ENCODE data around the gene TOR2A. TPM values are rescaled to one million over a fixed set of nuclear protein-coding genes. Genes with fewer than 3 reads are reported as not detected.

TOR2A gene
- total RNA-seq, 1 donor from 2014 or later, result 29.1 TPM

GRCh38 chr9:127770905-127771569 lies 35.9 kb upstream of the TOR2A start:
- Mint-ChIP-seq H3K27me3 (ENCODE audit: unreplicated experiment) (peaks cover 7% of the 10 kb centered on the region), H3K4me1 (ENCODE audit: unreplicated experiment) (peaks cover 37% of the 10 kb centered on the region), H3K27ac (ENCODE audit: unreplicated experiment) (peak overlapping the region; percentile 91), H3K36me3 (ENCODE audit: low read depth, unreplicated experiment) (peaks cover 22% of the 10 kb centered on the region), H3K9me3 (ENCODE audit: unreplicated experiment) (no peaks in the 10 kb centered on the region), H3K4me3 (ENCODE audit: unreplicated experiment) (peak overlapping the region; percentile 95)
- peak; percentile 99 for DNase-seq (ENCODE audit: low spot score)
- no peak for TF ChIP-seq CTCF (IDR thresholded peaks at IDR 0.05; ENCODE audit: unreplicated experiment)

- peaks cover 7% of the 10 kb centered on the region for H3K27me3 Mint-ChIP-seq (ENCODE audit: unreplicated experiment)
Observed at GRCh38 chr9:127770583-127770904, 35.5 kb upstream of the TOR2A start.

GRCh38 chr9:127769929-127770582 lies 35.0 kb upstream of the TOR2A start:
- Mint-ChIP-seq H3K9me3 (ENCODE audit: unreplicated experiment) (no peaks in the 10 kb centered on the region), H3K4me1 (ENCODE audit: unreplicated experiment) (peaks cover 47% of the 10 kb centered on the region), H3K36me3 (ENCODE audit: low read depth, unreplicated experiment) (peaks cover 31% of the 10 kb centered on the region), H3K27me3 (ENCODE audit: unreplicated experiment) (peaks cover 9% of the 10 kb centered on the region), H3K4me3 (ENCODE audit: unreplicated experiment) (peak overlapping the region; percentile 95), H3K27ac (ENCODE audit: unreplicated experiment) (peak overlapping the region; percentile 91)
- DNase-seq (ENCODE audit: low spot score), result peak; percentile 36
- TF ChIP-seq CTCF (IDR thresholded peaks at IDR 0.05; ENCODE audit: unreplicated experiment), result no peak

More at GRCh38 chr9:127770583-127770904, 35.5 kb upstream of the TOR2A start:
- peak overlapping the region; percentile 91 for H3K27ac Mint-ChIP-seq (ENCODE audit: unreplicated experiment)
- H3K36me3 Mint-ChIP-seq (ENCODE audit: low read depth, unreplicated experiment), result peaks cover 26% of the 10 kb centered on the region
- no peaks in the 10 kb centered on the region for H3K9me3 Mint-ChIP-seq (ENCODE audit: unreplicated experiment)
- no peak for TF ChIP-seq CTCF (IDR thresholded peaks at IDR 0.05; ENCODE audit: unreplicated experiment)
- DNase-seq (ENCODE audit: low spot score), result no peak
- H3K4me3 Mint-ChIP-seq (ENCODE audit: unreplicated experiment), result peak overlapping the region; percentile 95
- H3K4me1 Mint-ChIP-seq (ENCODE audit: unreplicated experiment), result peaks cover 42% of the 10 kb centered on the region

GRCh38 chr9:127769101-127769500 lies 34.0 kb upstream of the TOR2A start:
- peak overlapping the region; percentile 95 for H3K4me3 Mint-ChIP-seq (ENCODE audit: unreplicated experiment)
- peaks cover 55% of the 10 kb centered on the region for H3K4me1 Mint-ChIP-seq (ENCODE audit: unreplicated experiment)
- H3K27ac Mint-ChIP-seq (ENCODE audit: unreplicated experiment), result peak overlapping the region; percentile 96
- H3K27me3 Mint-ChIP-seq (ENCODE audit: unreplicated experiment), result peaks cover 9% of the 10 kb centered on the region
- no peak for DNase-seq (ENCODE audit: low spot score)
- TF ChIP-seq CTCF (IDR thresholded peaks at IDR 0.05; ENCODE audit: unreplicated experiment), result no peak
- no peaks in the 10 kb centered on the region for H3K9me3 Mint-ChIP-seq (ENCODE audit: unreplicated experiment)
- H3K36me3 Mint-ChIP-seq (ENCODE audit: low read depth, unreplicated experiment), result peaks cover 37% of the 10 kb centered on the region

- H3K27ac Mint-ChIP-seq (ENCODE audit: unreplicated experiment), result peak overlapping the region; percentile 96
- peaks cover 9% of the 10 kb centered on the region for H3K27me3 Mint-ChIP-seq (ENCODE audit: unreplicated experiment)
- peak overlapping the region; percentile 95 for H3K4me3 Mint-ChIP-seq (ENCODE audit: unreplicated experiment)
- no peak for DNase-seq (ENCODE audit: low spot score)
- H3K9me3 Mint-ChIP-seq (ENCODE audit: unreplicated experiment), result no peaks in the 10 kb centered on the region
- TF ChIP-seq CTCF (IDR thresholded peaks at IDR 0.05; ENCODE audit: unreplicated experiment), result no peak
- peaks cover 59% of the 10 kb centered on the region for H3K4me1 Mint-ChIP-seq (ENCODE audit: unreplicated experiment)
- H3K36me3 Mint-ChIP-seq (ENCODE audit: low read depth, unreplicated experiment), result peaks cover 37% of the 10 kb centered on the region
Observed at GRCh38 chr9:127768698-127769097, 33.6 kb upstream of the TOR2A start.

All from endothelial cell (in vitro differentiated cells).